ENCODE results near the gene PRSS50. TPM values are rescaled to one million over a fixed set of nuclear protein-coding genes. Genes with fewer than 3 reads are reported as not detected.

PRSS50 gene
- total RNA-seq, 1 experiment from 2014 or later, result not detected

DNA sequence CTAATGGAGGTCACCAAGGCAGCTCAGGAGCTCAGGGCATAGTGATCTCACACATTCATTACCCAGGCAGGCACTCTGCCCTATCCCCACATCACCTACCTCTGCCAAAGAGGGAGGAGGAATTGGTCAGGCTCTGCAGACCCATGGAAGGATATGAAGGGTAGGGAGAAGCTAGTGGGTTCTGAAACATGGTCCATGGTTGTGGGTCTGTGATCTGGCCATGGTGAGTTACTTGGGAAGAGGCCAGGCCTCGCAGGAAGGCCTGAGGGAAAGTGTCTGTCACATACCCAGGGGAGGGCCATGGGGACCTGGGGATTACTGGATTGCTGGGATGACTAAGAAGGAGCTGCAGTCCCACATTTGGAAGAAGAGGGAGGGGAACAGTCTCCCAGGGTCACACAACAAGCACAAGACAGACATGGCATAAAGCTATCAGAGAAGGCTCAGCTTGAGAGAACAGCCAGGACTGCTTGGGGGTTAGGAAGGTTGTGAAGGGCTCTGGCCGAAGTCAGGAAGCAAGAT is 1.4 kb upstream of the PRSS50 start:
- POLR2A ChIA-PET, result no interaction called here
- intact Hi-C loops (cut with micrococcal nuclease), result no loop called here
- H3K27ac ChIP-seq (ENCODE audit: low read depth, low read length), result no peak overlapping the region
- H3K4me3 ChIP-seq (replicated peaks in 1 of 2; ENCODE audit: low read depth in 1 of 2, low read length in 2 of 2), result no peak overlapping the region
- H2AFZ ChIP-seq (ENCODE audit: low read depth, low read length, poor library complexity, severe bottlenecking), result no peak overlapping the region
- H3K9me3 ChIP-seq (ENCODE audit: control insufficient read depth in 1 of 2, insufficient read depth in 1 of 2, low read depth in 1 of 2, low read length in 2 of 2), result no peaks in the 10 kb centered on the region
- no peaks in the 10 kb centered on the region for H3K36me3 ChIP-seq (ENCODE audit: control insufficient read depth in 1 of 2, insufficient read depth in 2 of 2, low read length in 2 of 2)
- CTCF ChIA-PET, result no interaction called here
- TF ChIP-seq POLR2AphosphoS5 (IDR thresholded peaks at IDR 0.05; ENCODE audit: low read depth, low read length), result no peak
- TF ChIP-seq, protein P1, sequence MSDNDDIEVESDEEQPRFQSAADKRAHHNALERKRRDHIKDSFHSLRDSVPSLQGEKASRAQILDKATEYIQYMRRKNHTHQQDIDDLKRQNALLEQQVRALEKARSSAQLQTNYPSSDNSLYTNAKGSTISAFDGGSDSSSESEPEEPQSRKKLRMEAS (IDR thresholded peaks at IDR 0.05), result no peak
- no peak for TF ChIP-seq JUND (IDR thresholded peaks at IDR 0.05)
- TF ChIP-seq, protein P2, sequence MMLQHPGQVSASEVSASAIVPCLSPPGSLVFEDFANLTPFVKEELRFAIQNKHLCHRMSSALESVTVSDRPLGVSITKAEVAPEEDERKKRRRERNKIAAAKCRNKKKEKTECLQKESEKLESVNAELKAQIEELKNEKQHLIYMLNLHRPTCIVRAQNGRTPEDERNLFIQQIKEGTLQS (IDR thresholded peaks at IDR 0.05), result no peak
- no peak for TF ChIP-seq SIN3A (IDR thresholded peaks at IDR 0.05; ENCODE audit: low read depth)
- TF ChIP-seq ELF1 (IDR thresholded peaks at IDR 0.05; ENCODE audit: borderline replicate concordance, low read depth), result no peak
- no peak for TF ChIP-seq SRF (IDR thresholded peaks at IDR 0.05; ENCODE audit: low read depth)
- TF ChIP-seq EZH2phosphoT487 (IDR thresholded peaks at IDR 0.05; ENCODE audit: borderline replicate concordance), result no peak
- TF ChIP-seq CBX3 (IDR thresholded peaks at IDR 0.05; ENCODE audit: low read depth), result no peak
- TF ChIP-seq SP1 (IDR thresholded peaks at IDR 0.05; ENCODE audit: low read depth), result no peak
- TF ChIP-seq TCF7L2 (IDR thresholded peaks at IDR 0.05; ENCODE audit: borderline replicate concordance, extremely low read depth, insufficient read depth, insufficient read length), result no peak
- no peak for TF ChIP-seq RAD21 (IDR thresholded peaks at IDR 0.05; ENCODE audit: low read depth)
- TF ChIP-seq, protein P3, sequence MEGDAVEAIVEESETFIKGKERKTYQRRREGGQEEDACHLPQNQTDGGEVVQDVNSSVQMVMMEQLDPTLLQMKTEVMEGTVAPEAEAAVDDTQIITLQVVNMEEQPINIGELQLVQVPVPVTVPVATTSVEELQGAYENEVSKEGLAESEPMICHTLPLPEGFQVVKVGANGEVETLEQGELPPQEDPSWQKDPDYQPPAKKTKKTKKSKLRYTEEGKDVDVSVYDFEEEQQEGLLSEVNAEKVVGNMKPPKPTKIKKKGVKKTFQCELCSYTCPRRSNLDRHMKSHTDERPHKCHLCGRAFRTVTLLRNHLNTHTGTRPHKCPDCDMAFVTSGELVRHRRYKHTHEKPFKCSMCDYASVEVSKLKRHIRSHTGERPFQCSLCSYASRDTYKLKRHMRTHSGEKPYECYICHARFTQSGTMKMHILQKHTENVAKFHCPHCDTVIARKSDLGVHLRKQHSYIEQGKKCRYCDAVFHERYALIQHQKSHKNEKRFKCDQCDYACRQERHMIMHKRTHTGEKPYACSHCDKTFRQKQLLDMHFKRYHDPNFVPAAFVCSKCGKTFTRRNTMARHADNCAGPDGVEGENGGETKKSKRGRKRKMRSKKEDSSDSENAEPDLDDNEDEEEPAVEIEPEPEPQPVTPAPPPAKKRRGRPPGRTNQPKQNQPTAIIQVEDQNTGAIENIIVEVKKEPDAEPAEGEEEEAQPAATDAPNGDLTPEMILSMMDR (IDR thresholded peaks at IDR 0.05 in 2 of 3, conservative IDR thresholded peaks at IDR 0.05 in 1 of 3; ENCODE audit: borderline replicate concordance in 1 of 3, insufficient read depth in 1 of 3, low read depth in 2 of 3, low read length in 2 of 3), result no peak
- no peak for TF ChIP-seq CEBPB (IDR thresholded peaks at IDR 0.05; ENCODE audit: low read depth)
- no peak for TF ChIP-seq POLR2A (IDR thresholded peaks at IDR 0.05; ENCODE audit: borderline replicate concordance, extremely low read depth, insufficient read depth, insufficient read length)
- no peak for TF ChIP-seq EGR1 (IDR thresholded peaks at IDR 0.05; ENCODE audit: low read depth)
- TF ChIP-seq, protein P4, sequence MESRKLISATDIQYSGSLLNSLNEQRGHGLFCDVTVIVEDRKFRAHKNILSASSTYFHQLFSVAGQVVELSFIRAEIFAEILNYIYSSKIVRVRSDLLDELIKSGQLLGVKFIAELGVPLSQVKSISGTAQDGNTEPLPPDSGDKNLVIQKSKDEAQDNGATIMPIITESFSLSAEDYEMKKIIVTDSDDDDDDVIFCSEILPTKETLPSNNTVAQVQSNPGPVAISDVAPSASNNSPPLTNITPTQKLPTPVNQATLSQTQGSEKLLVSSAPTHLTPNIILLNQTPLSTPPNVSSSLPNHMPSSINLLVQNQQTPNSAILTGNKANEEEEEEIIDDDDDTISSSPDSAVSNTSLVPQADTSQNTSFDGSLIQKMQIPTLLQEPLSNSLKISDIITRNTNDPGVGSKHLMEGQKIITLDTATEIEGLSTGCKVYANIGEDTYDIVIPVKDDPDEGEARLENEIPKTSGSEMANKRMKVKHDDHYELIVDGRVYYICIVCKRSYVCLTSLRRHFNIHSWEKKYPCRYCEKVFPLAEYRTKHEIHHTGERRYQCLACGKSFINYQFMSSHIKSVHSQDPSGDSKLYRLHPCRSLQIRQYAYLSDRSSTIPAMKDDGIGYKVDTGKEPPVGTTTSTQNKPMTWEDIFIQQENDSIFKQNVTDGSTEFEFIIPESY (IDR thresholded peaks at IDR 0.05; ENCODE audit: extremely low read depth, insufficient replicate concordance, low read length), result no peak
- no peak overlapping the region for H3K4me2 ChIP-seq (ENCODE audit: low read length)
- H3K27me3 ChIP-seq (ENCODE audit: insufficient read depth, low read length), result no peaks in the 10 kb centered on the region
- RAD21 ChIA-PET (ENCODE audit: low non-redundant PET in 1 of 2, low total read pairs in 2 of 2, uncharacterized antibody in 2 of 2, unreplicated experiment in 2 of 2), result no interaction called here
- DNase-seq (ENCODE audit: low read depth, low spot score) (no peak), ATAC-seq (no peak)
- BruUV-seq (replicated peaks), result no TSS peak
- no peaks in the 10 kb centered on the region for H4K20me1 ChIP-seq (ENCODE audit: insufficient read depth)
- H3K9me2 ChIP-seq (ENCODE audit: insufficient read depth), result no peaks in the 10 kb centered on the region
- no peaks in the 10 kb centered on the region for H3K4me1 ChIP-seq (ENCODE audit: control insufficient read depth in 1 of 2, insufficient read depth in 2 of 2, low read length in 2 of 2)
- H3K9ac ChIP-seq (ENCODE audit: low read length), result no peak overlapping the region
- H3K79me2 ChIP-seq (ENCODE audit: insufficient read depth, low read length), result no peaks in the 10 kb centered on the region
